GM18498 (cell line): Measurements from ENCODE around the gene ARMCX4.
"Not testable (repeated sequence)": the region's sequence is repeated elsewhere in the genome, so short reads cannot be mapped to it uniquely, and the experiment has no call there.

ENCODE experiments used
- ATAC-seq: cut with Tn5 transposase; IDR thresholded peaks from one replicate; pipeline ENCODE4 v1.9.1; 2021; ENCODE audit warnings: mild to moderate bottlenecking, moderate library complexity; ENCODE audit not compliant: unreplicated experiment

Gene ARMCX4

DNA sequence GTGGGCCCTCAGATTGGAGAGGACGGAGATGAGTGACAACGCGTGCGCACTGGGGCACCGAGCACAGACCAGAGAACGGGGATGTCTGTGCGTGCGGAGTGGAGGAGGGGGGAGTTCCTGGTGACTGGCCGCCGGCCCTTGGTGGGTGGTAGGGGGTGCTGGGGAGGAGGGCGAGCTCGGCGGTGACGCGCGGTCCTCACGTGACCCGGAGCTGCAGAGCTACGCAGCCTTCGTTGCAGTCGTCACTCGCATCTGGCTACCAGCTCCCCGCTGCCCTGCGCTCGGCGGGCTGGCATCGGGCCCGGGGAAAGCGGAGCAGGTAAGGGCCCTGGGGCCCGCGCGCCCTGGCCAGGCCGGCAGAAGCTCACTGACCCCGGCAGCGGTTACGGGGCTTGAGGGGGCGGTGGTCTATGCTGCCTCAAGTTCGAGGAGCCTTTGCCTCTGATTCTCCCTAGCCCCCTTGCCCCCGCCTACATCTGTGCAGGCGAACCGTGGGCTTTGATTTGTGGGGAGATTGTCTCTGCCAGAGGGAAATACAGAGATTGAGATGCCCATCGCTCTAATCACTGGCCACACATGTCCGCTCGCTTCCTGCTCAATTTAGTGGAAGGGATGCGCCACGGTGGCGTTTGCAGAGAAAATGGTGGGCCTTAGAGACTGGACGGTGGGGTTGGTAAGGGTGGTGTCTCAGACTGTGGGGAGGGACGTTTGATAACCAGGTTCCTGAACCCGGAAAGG lies at the start of gene ARMCX4:
Gene ARMCX4, plus strand, starts transcription at position 245 of the 738 bp plus-strand sequence. CDS start 3,134 bp downstream, outside the sequence.
- ATAC-seq = peak; percentile 81

DNA sequence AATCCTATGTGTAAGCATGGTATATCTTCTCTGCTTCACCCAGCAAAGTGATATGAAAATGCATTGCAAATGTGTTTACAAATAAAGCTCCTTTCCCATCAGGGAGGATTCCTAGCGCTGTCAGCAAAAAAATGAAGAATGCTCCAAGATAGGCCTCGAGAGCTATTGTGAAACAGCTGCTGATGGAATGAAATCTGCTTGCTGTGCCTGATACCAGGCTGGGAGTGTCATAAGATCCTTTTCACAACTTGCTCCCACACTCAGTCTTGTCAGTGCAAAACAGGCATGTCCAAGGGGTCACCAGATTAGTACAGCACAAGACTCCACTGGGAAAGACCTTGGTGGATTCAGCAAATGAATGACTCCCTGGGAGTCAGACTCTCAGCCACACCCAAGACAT lies 43.2 kb upstream of the ARMCX4 start:
- no peak for ATAC-seq

DNA sequence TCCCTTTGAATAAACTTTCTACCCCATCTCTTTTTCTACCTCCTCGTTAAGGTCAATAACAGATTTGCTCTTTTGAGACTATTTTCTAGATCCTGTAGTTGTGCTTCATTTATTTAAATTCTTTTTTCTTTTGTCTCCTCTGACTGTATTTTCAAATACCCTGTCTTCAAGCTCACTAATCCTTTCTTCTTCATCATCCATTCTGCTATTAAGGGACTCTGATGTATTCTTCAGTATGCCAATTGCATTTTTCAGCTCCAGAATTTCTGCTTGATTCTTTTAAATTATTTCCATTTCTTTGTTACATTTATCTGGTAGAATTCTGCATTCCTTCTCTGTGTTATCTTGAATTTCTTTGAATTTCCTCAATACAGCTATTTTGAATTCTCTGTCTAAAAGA lies 36.0 kb upstream of the ARMCX4 start:
- no peak for ATAC-seq

DNA sequence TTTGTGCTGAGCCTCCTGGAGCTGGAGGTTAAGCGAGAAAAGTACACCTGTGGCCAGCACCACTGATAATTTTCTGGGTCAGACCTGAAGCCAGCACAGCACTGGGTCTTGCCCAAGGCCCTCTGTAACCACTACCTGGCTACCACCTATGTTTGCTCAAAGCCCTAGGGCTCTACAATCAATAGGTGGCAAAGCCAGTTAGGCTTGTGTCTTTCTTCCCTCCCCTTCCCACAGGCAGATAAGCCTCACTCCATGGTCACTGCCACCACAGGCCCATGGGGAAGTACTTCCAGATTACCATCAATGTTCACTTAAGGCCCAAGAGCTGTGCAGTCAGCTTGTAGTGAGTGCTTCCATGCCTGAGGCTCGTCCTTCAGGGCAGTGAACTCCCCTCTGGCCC lies 35.2 kb upstream of the ARMCX4 start:
- ATAC-seq = no peak

DNA sequence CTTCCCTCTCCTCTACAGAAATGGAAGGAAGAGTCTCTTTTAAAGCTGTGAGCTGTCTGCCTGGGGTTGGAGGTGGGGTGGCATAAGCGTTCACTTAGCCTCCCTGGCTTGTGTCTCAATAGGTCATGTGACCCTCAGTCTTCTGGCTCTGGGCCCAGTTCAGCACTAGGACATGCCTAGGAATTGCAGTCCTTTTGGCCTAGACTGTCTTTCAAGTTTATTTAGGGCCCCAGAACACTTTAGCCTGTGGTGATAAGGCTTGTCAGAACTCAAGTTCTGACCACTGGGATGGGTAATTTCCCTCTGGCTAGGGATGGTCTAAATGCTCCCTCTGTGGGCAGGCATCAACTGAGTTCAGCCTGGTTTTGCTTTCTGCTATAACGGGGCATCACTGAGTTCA lies 34.3 kb upstream of the ARMCX4 start:
- ATAC-seq = no peak

DNA sequence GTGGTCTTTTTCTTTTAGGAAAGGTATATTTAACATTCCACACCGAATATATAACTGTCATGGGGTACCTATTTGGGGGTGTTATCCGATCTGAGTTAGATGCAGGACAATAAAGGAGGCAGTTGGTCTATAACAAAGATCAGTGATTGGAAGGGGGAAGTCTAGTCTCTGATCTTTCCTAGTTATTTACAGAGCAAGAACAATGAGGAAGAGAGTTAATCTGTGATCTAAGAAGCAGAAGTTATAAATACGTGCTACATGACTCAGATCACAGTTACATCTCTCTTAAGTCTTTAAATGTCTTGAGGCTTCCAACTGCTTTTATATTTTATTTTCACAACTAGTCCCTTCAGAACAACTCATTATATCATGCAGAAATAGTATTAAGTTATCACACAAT lies 33.2 kb upstream of the ARMCX4 start:
- ATAC-seq = no peak

DNA sequence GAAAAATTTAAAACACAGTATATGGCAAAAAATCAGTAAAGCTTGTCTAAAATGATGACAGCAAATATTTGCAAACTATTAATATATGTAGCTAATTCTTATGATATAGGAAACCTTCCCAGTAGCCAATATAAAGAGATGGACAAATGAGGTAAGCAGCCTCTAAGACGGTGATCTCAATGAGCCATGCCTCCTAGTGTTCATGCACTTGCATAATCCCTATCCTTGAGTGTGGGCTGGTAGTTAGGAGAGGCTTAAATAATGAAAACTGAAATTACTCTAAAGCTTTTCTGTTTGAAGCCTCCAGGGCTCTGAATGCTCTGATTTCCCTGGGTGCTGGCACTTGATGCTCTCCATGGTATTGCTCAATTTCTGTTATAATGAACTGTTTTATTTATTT lies 24.6 kb upstream of the ARMCX4 start:
- ATAC-seq = no peak

DNA sequence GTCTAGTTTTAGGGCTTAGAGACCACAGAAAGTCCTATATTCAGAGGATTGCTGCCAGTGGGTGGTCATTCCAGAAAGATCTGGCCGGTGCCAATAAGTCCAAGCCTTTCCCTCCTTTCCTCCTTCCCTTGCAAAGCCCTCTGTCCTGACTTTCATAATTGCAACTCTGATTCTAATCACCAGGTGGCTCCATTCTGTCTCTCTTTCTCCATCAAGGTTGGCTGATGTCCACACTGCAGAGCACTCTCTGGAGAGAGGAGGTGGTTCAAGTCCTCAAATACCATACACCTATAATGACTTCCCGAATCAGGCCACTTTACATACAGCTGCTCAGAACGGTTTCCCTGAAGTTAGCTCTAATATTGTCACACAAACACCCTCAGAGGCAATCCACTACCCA lies 22.4 kb upstream of the ARMCX4 start:
- peak; percentile 43 for ATAC-seq

DNA sequence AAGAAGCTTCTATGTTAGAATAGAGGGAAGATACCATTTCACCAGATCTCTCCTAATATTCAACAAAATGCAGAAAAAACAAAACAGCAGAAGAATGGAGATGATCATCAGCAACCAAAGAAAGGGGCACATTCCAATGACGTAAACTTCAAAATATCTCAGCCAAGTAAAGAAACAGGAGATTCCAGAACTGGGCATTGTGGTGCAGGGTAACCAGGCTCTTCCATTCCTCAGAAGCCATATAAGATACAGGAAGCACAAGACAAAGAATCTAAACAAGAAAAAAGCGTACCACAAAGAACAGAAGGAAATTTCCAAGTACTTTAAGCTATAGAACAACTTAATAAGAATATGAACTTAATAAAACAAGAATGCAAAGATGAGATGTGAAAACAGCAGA lies 6.9 kb upstream of the ARMCX4 start:
- no peak for ATAC-seq

DNA sequence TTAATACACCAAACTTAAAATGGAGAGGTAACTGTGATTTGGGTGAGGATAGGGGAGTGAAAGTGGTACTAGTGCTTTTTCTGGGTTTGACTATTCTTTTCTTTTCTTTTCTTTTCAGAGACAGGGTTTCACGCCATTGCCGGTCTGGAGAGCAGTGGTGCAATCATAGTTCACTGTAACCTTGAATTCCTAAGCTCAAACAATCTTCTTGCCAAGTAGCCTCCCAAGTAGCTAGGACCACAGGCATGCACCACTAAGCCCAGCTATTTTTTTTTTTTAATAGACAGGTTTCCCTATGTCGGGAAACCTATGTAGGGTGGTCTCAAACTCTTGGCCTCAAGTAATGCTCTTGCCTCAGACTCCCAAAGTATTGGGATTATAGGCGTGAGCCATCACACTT lies 3.0 kb upstream of the ARMCX4 start:
- ATAC-seq = no peak

DNA sequence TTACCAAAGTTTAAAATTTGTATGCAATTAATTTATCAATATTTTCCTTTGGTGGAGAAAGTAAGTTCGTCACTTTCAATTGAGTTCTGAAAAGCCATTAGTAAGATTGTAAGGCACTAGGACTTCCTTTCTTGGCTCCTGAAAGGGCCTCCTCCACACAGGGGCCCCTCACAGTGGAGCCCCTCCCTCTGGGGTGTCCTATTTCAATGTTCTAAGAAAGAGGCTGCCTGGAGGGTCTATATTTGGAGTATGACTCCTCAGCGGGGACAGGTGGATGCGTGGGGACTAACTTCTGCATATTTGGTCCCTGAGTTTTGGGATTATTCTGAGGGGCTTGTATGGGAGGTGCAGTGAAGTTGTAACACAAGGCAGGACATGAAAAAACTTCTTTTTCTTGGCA lies 1.6 kb upstream of the ARMCX4 start:
- no peak for ATAC-seq

DNA sequence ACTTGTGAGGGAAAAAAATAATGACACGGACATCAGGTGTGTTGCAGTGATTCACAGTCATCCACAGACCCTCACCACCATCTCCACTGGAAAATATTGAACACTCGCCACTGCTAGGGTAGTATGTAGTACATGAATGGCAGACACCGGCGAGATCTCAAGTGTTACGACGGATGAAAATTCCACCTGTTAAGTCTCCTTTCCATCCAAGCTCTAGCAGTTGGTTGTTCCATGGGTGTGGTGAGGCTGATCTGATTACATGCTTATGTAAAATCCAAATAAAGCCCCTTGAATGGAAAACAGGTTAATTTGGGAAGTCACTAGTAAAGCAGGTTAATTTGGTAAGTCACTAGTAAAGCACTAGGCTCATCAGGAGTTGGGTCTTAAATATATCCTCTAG lies 1.1 kb upstream of the ARMCX4 start:
- no peak for ATAC-seq

DNA sequence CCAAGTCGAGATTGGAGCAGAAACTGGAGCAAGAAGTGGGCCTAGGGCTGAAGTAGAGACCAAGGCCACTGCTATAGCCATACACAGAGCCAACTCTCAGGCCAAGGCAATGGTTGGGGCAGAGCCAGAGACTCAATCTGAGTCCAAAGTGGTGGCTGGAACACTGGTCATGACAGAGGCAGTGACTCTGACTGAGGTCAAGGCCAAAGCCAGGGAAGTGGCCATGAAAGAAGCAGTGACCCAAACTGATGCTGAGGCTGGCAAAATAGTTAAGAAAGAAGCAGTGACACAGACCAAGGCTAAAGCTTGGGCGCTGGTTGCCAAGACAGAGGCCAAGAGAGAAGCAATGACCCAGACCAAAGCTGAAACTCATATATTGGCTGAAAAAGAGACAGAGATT lies 3.5 kb downstream of the ARMCX4 start:
- ATAC-seq = no peak

DNA sequence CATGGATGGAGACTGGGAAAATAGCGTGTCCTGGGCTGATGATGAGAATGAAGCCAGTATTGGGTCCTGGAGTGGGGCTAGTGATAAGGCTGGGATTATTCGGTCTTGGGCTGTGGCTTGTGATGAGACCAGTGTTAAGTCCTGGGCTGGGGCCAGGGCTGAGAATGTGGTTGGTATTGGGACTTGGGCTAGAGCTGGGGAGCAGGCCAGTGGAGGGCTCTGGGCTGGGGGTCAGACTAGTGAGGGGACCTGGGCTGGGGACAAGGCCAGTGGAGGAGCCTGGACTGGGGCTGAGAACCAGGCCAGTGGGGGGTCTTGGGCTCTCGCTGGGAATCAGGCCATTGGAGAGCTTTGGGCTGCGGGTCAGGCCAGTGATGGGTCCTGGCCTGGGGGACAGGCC lies 6.7 kb downstream of the ARMCX4 start:
- no peak for ATAC-seq

DNA sequence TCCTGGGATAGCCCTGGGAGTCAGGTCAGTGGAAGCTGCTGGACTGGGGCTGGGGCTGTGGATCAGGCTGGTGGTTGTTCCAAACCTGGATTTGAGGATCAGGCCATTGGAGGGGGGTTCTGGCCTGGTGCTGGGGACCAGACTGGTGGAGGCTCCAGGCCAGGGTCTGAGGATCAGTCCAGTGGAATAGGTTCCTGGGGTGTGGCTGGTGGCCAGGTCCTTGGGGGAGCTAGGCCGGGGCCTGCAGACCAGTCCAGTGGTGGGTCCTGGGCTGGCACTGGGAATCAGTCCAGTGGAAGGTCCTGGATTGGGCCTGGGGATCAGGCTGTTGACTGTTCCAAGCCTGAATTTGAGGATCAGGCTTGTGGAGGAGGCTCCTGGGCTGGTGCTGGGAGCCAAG lies 8.0 kb downstream of the ARMCX4 start:
- ATAC-seq = no peak

DNA sequence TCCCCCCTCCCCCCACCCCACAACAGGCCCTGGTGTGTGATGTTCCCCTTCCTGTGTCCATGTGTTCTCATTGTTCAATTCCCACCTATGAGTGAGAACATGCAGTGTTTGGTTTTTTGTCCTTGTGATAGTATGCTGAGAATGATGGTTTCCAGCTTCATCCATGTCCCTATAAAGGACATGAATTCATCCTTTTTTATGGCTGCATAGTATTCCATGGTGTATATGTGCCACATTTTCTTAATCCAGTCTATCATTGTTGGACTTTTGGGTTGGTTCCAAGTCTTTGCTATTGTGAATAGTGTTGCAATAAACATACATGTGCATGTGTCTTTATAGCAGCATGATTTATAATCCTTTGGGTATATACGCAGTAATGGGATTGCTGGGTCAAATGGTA lies 17.7 kb downstream of the ARMCX4 start:
- not testable (repeated sequence) for ATAC-seq

DNA sequence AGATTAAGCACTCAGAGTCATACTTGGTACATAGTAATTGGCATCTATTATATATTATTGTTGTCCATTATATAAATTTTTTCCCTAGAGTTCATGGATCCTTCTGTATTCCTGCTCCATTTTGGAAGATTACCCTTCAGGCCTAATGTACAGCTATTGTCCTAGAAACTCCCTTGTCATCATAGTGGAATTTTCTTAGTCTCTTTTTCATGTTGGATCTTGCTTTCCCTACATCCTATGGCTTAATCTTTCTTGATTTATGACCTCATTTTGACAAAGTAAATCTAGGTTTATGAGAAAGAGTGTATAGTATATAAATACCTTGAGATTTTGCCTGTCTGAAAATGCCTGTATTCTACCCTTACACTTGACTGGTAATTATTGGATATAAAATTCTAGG lies 22.1 kb downstream of the ARMCX4 start:
- no peak for ATAC-seq

DNA sequence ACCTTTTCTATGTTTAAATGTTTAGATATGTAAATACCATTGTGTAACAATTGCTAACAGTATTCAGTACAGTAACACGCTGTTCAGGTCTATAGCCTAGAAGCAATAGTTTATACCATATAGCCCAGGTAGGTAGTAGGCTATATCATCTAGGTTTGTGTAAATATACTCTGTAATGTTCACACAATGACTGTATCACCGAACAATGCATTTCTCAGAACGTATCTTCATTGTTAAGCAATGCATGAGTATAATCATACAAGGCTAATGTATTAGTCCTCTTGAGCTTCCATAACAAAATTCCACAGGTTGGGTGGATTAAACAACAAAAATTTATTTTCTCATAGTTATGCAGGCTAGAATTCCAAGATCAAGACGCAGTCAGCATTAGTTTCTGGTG lies 22.7 kb downstream of the ARMCX4 start:
- no peak for ATAC-seq

DNA sequence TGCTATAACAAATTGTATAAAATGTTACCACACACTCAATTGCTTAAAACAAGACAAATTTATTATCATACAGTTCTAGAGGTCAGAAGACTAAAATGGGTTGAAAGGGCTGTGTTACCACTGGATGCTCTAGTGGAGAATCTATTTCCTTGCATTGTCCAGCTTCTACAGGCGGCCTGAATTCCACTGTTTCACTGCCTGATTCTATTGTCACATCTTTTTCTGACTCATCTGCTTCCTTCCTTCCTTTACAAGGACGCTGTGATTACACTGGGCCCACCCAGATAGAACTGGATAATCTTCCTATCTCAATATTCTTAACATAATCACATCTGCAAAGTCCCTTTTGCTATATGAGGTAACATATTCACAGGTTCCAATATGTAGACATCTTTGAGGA lies 45.7 kb downstream of the ARMCX4 start:
- ATAC-seq = no peak
